GDM1 (cell line): ENCODE results near the gene MUC5B.

Experiments used
- DNase-seq: peaks from one replicate; lab custom pipeline; 2025; lab: John Stamatoyannopoulos, UW

MUC5B gene

GRCh38 chr11:1267441-1268100 lies 44.7 kb downstream of the MUC5B start:
- DNase-seq = no peak

GRCh38 chr11:1269957-1270356 lies 47.1 kb downstream of the MUC5B start:
- no peak for DNase-seq

- DNase-seq = no peak
Observed at GRCh38 chr11:1270476-1270875, 47.6 kb downstream of the MUC5B start.

- no peak for DNase-seq
Observed at GRCh38 chr11:1271002-1271401, 48.1 kb downstream of the MUC5B start.

GRCh38 chr11:1271406-1271805 lies 48.5 kb downstream of the MUC5B start:
- DNase-seq = no peak

GRCh38 chr11:1271927-1272326 lies 49.1 kb downstream of the MUC5B start:
- DNase-seq = no peak

GRCh38 chr11:1272531-1272930 lies 49.7 kb downstream of the MUC5B start:
- no peak for DNase-seq

- DNase-seq = no peak
Observed at GRCh38 chr11:1274501-1274900, 51.6 kb downstream of the MUC5B start.

GRCh38 chr11:1275021-1275420 lies 52.2 kb downstream of the MUC5B start:
- no peak for DNase-seq

- DNase-seq = no peak
Observed at GRCh38 chr11:1276041-1276790, 53.4 kb downstream of the MUC5B start.

- DNase-seq = no peak
Observed at GRCh38 chr11:1276866-1277615, 54.2 kb downstream of the MUC5B start.

GRCh38 chr11:1277936-1278512 lies 55.2 kb downstream of the MUC5B start:
- DNase-seq = no peak

GRCh38 chr11:1278766-1279673 lies 56.2 kb downstream of the MUC5B start:
- DNase-seq = no peak

GRCh38 chr11:1279674-1280055 lies 56.8 kb downstream of the MUC5B start:
- DNase-seq = no peak

- no peak for DNase-seq
Observed at GRCh38 chr11:1280116-1281035, 57.5 kb downstream of the MUC5B start.

- DNase-seq = no peak
Observed at GRCh38 chr11:1281326-1281973, 58.6 kb downstream of the MUC5B start.

GRCh38 chr11:1281974-1282365 lies 59.1 kb downstream of the MUC5B start:
- DNase-seq = no peak

- no peak for DNase-seq
Observed at GRCh38 chr11:1283091-1283511, 60.2 kb downstream of the MUC5B start.

GRCh38 chr11:1283906-1284305 lies 61.0 kb downstream of the MUC5B start:
- no peak for DNase-seq

- DNase-seq = no peak
Observed at GRCh38 chr11:1285316-1285744, 62.5 kb downstream of the MUC5B start.
